Gastrocnemius medialis (tissue), 4 donors: Measurements from ENCODE around the gene PPARG.

Experiments
- CTCF ChIP-seq, 5 experiments: fragments of 450-650 bp in 3 of 5; fragments of 200-600 bp in 2 of 5; sonication (generic) in 2 of 5; IDR thresholded peaks in 4 of 5; conservative IDR thresholded peaks in 1 of 5; 1 replicate in 4 of 5; 2 replicates in 1 of 5; pipeline ENCODE4 v1.5.1; 2016 to 2019; ENCODE audit warnings: antibody characterized with exemption in 5 of 5, mild to moderate bottlenecking in 3 of 5, moderate library complexity in 3 of 5
- POLR2A ChIP-seq, 2 donors: fragments of 450-650 bp; IDR thresholded peaks; one replicate each; pipeline ENCODE4 v1.6.1; 2017; ENCODE audit warnings: antibody characterized with exemption in 2 of 2, mild to moderate bottlenecking in 2 of 2, moderate library complexity in 2 of 2

DNA sequence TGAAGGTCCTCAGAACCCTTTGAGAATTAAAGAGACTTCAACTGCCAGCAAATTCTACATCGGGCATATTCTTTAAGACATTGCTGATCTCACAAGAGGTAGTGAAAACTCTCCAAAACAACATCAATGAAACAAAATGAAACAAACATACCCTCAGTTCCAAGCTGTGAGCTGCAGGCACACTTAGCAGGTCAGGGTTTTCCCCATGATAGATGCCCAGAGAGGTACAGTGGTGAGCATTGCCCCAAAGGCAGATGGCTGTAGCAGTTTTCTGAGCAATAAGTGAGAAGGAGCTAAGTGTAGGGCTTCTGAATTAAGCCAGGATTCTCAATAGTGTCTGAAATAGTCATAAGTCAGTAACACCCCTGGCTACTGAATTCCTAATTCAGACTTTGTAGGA is 99.3 kb downstream of the PPARG start:
- TF ChIP-seq POLR2A (IDR thresholded peaks at IDR 0.05), result no peak
- no peak for TF ChIP-seq CTCF (IDR thresholded peaks at IDR 0.05 in 4 of 5, conservative IDR thresholded peaks at IDR 0.05 in 1 of 5)
